ENCODE data around the gene XPNPEP2. TPM values are rescaled to one million over a fixed set of nuclear protein-coding genes. Genes with fewer than 3 reads are reported as not detected.
"Not testable (repeated sequence)": the region's sequence is repeated elsewhere in the genome, so short reads cannot be mapped to it uniquely, and the experiment has no call there.

Gene XPNPEP2
- total RNA-seq, 1 experiment from 2014 or later, result 0.10 TPM

- Histone ChIP-seq H3K36me3 (replicated peaks; ENCODE audit: control insufficient read depth, insufficient read depth, low read length) (no peaks in the 10 kb centered on the region), H3K27me3 (ENCODE audit: control insufficient read depth, insufficient read depth, low read length) (no peaks in the 10 kb centered on the region), H3K4me3 (ENCODE audit: insufficient read depth, low read depth, low read length) (no peak overlapping the region)
- DNase-seq, result no peak
Observed at GRCh38 chrX:129731228-129731627, 7.6 kb upstream of the XPNPEP2 start.

GRCh38 chrX:129732857-129733256 is 5.9 kb upstream of the XPNPEP2 start:
- no peaks in the 10 kb centered on the region for H3K27me3 ChIP-seq (ENCODE audit: control insufficient read depth, insufficient read depth, low read length)

DNA sequence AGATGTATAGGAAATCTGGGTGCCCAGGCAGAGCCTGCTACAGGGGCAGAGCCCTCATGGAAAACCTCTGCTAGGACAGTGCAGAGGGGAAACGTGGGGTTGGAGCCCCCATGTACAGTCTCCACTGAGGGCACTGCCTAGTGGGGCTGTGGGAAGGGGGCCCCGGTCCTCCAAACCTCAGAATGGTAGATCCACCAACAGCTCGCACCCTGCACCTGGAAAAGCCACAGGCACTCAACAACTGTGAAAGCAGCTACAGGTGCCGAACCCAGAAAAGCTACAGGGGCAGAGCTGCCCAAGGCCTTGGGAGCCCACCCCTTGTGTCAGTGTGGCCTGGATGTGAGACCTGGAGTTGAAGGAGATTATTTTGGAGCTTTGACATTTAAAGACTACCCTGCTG is 5.4 kb upstream of the XPNPEP2 start:
- H3K36me3 ChIP-seq (replicated peaks; ENCODE audit: control insufficient read depth, insufficient read depth, low read length), result no peaks in the 10 kb centered on the region
- H3K4me3 ChIP-seq (ENCODE audit: insufficient read depth, low read depth, low read length), result no peak overlapping the region
- DNase-seq, result no peak
- no peaks in the 10 kb centered on the region for H3K27me3 ChIP-seq (ENCODE audit: control insufficient read depth, insufficient read depth, low read length)

More at GRCh38 chrX:129732857-129733256, 5.9 kb upstream of the XPNPEP2 start:
- Histone ChIP-seq H3K36me3 (replicated peaks; ENCODE audit: control insufficient read depth, insufficient read depth, low read length) (no peaks in the 10 kb centered on the region), H3K4me3 (ENCODE audit: insufficient read depth, low read depth, low read length) (no peak overlapping the region)
- no peak for DNase-seq

GRCh38 chrX:129736491-129736890 is 2.3 kb upstream of the XPNPEP2 start:
- DNase-seq, result no peak
- Histone ChIP-seq H3K36me3 (replicated peaks; ENCODE audit: control insufficient read depth, insufficient read depth, low read length) (no peaks in the 10 kb centered on the region), H3K4me3 (ENCODE audit: insufficient read depth, low read depth, low read length) (no peak overlapping the region), H3K27me3 (ENCODE audit: control insufficient read depth, insufficient read depth, low read length) (no peaks in the 10 kb centered on the region; the same call in 1 of the 2 replicates)

- H3K36me3 ChIP-seq (replicated peaks; ENCODE audit: control insufficient read depth, insufficient read depth, low read length), result no peaks in the 10 kb centered on the region
- H3K4me3 ChIP-seq (ENCODE audit: insufficient read depth, low read depth, low read length), result no peak overlapping the region
- no peak for DNase-seq
- H3K27me3 ChIP-seq (ENCODE audit: control insufficient read depth, insufficient read depth, low read length), result no peaks in the 10 kb centered on the region; the same call in 1 of the 2 replicates
Observed at GRCh38 chrX:129737916-129738315, 863 bp upstream of the XPNPEP2 start.

DNA sequence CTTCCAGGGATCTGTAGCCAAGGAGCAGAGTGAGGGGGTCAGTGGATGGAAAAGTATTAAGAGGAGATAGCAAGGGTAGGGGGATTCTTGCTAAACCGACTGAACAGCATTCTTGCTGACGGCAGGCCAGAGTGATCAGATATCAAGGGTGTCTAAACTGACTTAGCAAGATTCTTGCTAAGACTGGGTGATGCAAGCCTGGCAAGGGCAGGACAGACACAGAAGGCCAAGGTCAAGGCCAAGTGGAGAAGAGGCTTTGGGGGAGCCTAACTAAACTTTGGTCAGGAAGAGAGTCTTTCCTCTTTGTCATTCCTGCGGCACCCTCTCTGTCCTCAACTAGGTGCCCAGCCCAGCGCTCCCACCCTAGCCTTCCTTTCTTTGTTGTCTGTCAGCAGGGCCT is 799 bp downstream of the XPNPEP2 start:
- DNase-seq, result peak; percentile 30
- H3K36me3 ChIP-seq (replicated peaks; ENCODE audit: control insufficient read depth, insufficient read depth, low read length), result no peaks in the 10 kb centered on the region

DNA sequence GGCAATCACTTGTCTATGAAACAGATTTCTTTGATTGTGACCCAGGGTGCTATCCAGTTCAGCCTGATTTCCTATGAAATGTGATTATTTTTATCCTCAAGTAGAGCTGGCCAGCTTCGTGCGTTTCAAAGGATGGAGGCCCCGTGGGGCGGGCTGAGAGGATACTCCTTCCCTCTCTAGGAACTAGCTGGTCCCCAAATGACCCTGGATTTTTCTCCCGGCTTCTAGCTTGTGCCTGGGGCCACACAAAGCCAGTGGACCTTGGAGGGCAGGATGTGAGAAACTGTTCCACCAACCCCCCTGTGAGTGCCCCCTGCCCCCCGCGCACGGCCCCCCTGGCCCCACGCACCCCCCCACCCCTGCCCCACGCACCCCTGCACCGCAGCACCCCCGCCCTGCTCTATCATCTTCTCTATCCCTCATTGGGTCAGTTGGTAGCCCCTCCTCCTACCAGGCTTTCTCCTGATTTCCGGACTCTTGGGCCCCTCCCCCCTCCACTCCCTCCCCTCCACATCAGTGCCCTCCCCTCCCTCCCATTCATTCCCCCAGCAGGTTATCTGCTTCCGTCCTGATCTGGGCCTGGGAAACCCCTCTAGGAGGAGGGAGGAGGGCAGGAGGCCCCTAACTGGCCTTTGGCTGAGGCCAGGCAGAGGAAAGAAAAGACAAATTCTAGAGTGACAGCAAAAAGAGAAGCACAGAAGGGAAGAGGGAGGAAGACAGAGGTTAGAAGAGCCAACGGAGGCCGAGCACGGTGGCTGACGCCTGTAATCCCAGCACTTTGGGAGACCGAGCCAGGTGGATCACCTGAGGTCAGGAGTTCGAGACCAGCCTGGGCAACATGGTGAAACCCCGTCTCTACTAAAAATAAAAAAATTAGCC is 3.3 kb downstream of the XPNPEP2 start:
- Histone ChIP-seq H3K4me3 (ENCODE audit: insufficient read depth, low read depth, low read length) (peak overlapping the region; percentile 12; the same call in 1 of the 2 replicates), H3K36me3 (replicated peaks; ENCODE audit: control insufficient read depth, insufficient read depth, low read length) (no peaks in the 10 kb centered on the region), H3K27me3 (ENCODE audit: control insufficient read depth, insufficient read depth, low read length) (no peaks in the 10 kb centered on the region; the same call in 1 of the 2 replicates)
- DNase-seq, result peak; percentile 96

More for the DNA sequence above, 799 bp downstream of the XPNPEP2 start:
- no peak overlapping the region for H3K4me3 ChIP-seq (ENCODE audit: insufficient read depth, low read depth, low read length)
- H3K27me3 ChIP-seq (ENCODE audit: control insufficient read depth, insufficient read depth, low read length), result no peaks in the 10 kb centered on the region; the same call in 1 of the 2 replicates

GRCh38 chrX:129742759-129743152 is 4.0 kb downstream of the XPNPEP2 start:
- H3K36me3 ChIP-seq (replicated peaks; ENCODE audit: control insufficient read depth, insufficient read depth, low read length); H3K4me3 ChIP-seq (ENCODE audit: insufficient read depth, low read depth, low read length); H3K27me3 ChIP-seq (ENCODE audit: control insufficient read depth, insufficient read depth, low read length); DNase-seq: not testable (repeated sequence)

GRCh38 chrX:129743821-129744220 is 5.0 kb downstream of the XPNPEP2 start:
- no peaks in the 10 kb centered on the region; the same call in 1 of the 2 replicates for H3K27me3 ChIP-seq (ENCODE audit: control insufficient read depth, insufficient read depth, low read length)
- no peak overlapping the region for H3K4me3 ChIP-seq (ENCODE audit: insufficient read depth, low read depth, low read length)
- H3K36me3 ChIP-seq (replicated peaks; ENCODE audit: control insufficient read depth, insufficient read depth, low read length), result no peaks in the 10 kb centered on the region
- DNase-seq, result no peak

DNA sequence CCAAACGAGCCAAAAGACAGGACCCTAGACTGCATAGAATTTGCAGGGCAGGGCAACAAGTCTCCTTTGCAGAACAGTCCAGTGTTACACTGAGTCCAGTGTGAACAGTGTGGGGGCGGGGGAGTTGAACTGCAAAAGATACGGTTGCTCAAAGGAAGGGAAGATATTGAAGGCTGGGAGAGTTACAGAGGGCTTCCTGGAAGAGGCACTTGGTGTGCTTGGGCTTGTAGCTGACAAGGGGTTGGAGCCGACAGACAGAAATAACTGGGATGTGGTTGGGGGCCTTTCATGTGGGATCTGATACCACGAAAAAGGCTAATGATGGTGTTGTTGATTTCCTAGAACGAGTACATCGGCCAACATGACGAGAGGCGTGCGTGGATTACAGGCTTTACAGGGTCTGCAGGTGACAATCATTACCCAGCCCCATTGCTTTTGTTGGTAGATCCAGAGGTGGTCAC is 6.1 kb downstream of the XPNPEP2 start:
- DNase-seq, result no peak
- Histone ChIP-seq H3K4me3 (ENCODE audit: insufficient read depth, low read depth, low read length) (no peak overlapping the region), H3K27me3 (ENCODE audit: control insufficient read depth, insufficient read depth, low read length) (no peaks in the 10 kb centered on the region; the same call in 1 of the 2 replicates), H3K36me3 (replicated peaks; ENCODE audit: control insufficient read depth, insufficient read depth, low read length) (no peaks in the 10 kb centered on the region)

DNA sequence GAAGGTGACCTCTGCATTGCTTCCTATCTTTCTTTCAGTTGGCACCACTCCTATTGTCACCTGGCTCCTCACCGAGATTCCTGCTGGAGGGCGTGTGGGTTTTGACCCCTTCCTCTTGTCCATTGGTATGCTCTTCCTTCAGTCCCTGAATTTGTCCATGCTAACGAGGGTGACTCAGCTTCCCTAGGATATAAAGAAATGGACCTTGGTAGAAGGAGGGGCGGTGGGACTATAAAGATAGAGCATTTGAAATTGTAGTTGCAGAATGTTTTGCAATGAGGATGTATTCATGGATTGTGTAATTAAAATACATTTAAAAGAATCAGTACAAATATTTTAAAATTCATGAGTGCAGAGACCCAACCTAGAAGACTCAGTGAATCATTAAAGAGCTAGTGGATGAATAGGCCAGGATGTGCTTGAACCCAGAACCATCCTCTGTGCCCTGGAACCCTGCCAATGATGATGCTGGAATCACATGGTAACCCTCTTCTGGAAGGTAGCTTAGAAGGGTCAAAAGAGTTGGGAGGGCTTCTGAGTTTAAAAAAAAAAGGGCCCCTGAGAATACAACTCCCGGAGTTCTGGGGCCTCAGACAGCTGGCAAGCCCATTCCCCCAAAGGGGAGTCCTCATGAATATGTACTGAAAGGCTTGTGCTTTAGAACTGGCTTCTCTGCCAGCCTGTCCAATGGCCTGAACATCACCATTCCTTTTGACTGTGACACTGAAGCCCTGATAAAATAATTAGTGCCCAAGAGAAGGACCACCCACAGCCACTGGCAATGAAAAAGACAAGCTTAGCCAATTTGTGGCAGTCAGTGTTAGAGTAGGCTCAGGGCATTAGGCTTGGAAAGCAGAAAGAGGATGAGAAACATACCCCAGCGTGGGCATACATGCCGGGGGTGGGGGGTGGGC is 8.0 kb downstream of the XPNPEP2 start:
- Histone ChIP-seq H3K36me3 (replicated peaks; ENCODE audit: control insufficient read depth, insufficient read depth, low read length) (no peaks in the 10 kb centered on the region), H3K4me3 (ENCODE audit: insufficient read depth, low read depth, low read length) (no peak overlapping the region), H3K27me3 (ENCODE audit: control insufficient read depth, insufficient read depth, low read length) (no peaks in the 10 kb centered on the region)
- DNase-seq, result no peak

GRCh38 chrX:129747533-129747932 is 8.8 kb downstream of the XPNPEP2 start:
- Histone ChIP-seq H3K27me3 (ENCODE audit: control insufficient read depth, insufficient read depth, low read length) (no peaks in the 10 kb centered on the region), H3K4me3 (ENCODE audit: insufficient read depth, low read depth, low read length) (no peak overlapping the region), H3K36me3 (replicated peaks; ENCODE audit: control insufficient read depth, insufficient read depth, low read length) (no peaks in the 10 kb centered on the region)
- DNase-seq, result no peak

GRCh38 chrX:129748305-129748704 is 9.5 kb downstream of the XPNPEP2 start:
- no peak overlapping the region for H3K4me3 ChIP-seq (ENCODE audit: insufficient read depth, low read depth, low read length)
- no peaks in the 10 kb centered on the region for H3K27me3 ChIP-seq (ENCODE audit: control insufficient read depth, insufficient read depth, low read length)
- no peaks in the 10 kb centered on the region for H3K36me3 ChIP-seq (replicated peaks; ENCODE audit: control insufficient read depth, insufficient read depth, low read length)
- DNase-seq, result no peak

DNA sequence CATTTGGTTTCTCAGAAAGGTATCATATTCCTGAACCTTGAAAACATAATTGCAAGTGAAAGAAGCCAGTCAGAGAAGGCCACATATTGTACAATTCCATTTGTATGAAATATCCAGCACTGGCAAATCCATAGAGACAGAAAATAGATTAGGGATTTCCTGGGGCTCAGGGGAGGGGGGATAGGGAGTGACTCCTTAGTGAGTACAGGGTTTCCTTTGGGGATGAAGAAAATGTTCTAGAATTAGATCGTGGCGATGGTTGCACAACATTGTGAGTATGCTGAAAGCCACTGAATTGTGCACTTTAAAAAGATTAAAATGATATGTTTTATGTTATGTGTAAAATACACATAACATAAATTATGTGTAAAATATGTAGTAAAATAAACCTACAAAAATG is 10.3 kb downstream of the XPNPEP2 start:
- DNase-seq, result no peak

More for the DNA sequence above, 10.3 kb downstream of the XPNPEP2 start:
- H3K27me3 ChIP-seq (ENCODE audit: control insufficient read depth, insufficient read depth, low read length), result no peaks in the 10 kb centered on the region
- H3K36me3 ChIP-seq (replicated peaks; ENCODE audit: control insufficient read depth, insufficient read depth, low read length), result no peaks in the 10 kb centered on the region
- no peak overlapping the region for H3K4me3 ChIP-seq (ENCODE audit: insufficient read depth, low read depth, low read length)
